ENCODE data around the gene PRKCQ.

GRCh38 chr10:6457376-6457775 lies 122.7 kb downstream of the PRKCQ start:
- TF ChIP-seq KAT2B (IDR thresholded peaks at IDR 0.05; ENCODE audit: borderline replicate concordance, low read depth, low read length) (no peak), SP1 (IDR thresholded peaks at IDR 0.05) (no peak), SP1 (CRISPR knock-in tag; IDR thresholded peaks at IDR 0.05) (no peak), MLXIP (CRISPR knock-in tag; IDR thresholded peaks at IDR 0.05; ENCODE audit: borderline replicate concordance) (no peak), CEBPB (IDR thresholded peaks at IDR 0.05; ENCODE audit: borderline replicate concordance, low read depth, low read length) (no peak), CTCF (CRISPR knock-in tag; IDR thresholded peaks at IDR 0.05) (no peak), EZH2 (conservative IDR thresholded peaks at IDR 0.05; ENCODE audit: low read depth, low read length) (no peak)

All from HepG2 (cell line).